NCI-H2107 treated with DMSO at 0.1 percent for 48 hours (cell line): ENCODE data around the gene CLEC2D.
"Not testable (repeated sequence)": the region's sequence is repeated elsewhere in the genome, so short reads cannot be mapped to it uniquely, and the experiment has no call there.

Source experiments
- DNase-seq: peaks from one replicate; lab custom pipeline; 2025; ENCODE audit not compliant: unreplicated experiment; lab: John Stamatoyannopoulos, UW

The CLEC2D gene

DNA sequence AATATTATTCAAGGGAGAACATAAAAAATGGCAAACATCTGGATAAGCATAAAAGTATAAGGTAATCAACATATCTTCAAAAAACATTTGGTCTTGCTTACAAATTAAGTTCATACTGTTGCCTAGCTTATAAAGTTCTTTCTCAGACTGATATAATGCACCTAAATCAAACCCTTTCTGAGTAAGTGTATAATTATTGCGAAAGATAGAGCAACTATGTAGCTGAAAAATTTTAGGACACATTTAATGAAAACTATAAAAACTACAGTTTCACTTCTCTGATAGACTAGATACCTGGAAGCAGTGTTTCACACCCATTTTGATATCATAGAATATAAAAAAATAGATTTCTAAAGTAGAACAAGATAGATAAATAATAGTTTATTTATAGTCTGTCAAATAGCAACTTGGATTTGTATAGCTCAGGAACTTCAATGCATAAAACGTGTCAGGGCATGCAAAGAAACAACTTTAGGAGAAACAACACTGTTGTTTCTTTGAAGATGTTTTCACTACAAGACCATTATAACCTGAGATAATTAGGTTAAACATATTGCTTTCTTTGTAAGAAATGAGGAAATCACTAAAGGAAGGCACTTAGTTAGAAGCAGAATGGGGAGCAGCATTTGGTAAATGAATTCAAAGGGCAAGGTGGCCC lies 55.8 kb downstream of the CLEC2D start:
- no peak for DNase-seq

- no peak for DNase-seq
Measured at GRCh38 chr12:9727813-9728212, 58.3 kb downstream of the CLEC2D start.

- DNase-seq = no peak
Measured at GRCh38 chr12:9729082-9729481, 59.6 kb downstream of the CLEC2D start.

GRCh38 chr12:9730011-9730410 lies 60.5 kb downstream of the CLEC2D start:
- no peak for DNase-seq

DNA sequence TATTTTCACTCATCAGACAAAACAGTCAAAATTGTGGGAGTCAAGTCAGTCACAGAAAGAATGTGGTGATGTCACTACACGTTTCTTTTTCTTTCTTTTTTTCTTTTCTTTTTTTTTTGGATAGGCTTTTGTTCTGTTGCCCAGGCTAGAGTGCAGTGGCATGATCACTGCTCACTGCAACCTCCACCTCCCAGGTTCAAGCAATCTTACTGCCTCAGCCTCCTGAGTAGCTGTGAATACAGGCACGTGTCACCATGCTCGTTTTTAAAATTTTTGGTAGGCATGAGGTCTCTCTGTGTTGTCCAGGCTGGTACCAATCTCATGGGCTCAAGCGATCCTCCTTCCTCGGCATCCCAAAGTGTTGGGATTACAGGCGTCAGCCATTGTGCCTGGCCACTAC lies 61.1 kb downstream of the CLEC2D start:
- no peak for DNase-seq

- no peak for DNase-seq
Measured at GRCh38 chr12:9731393-9731792, 61.9 kb downstream of the CLEC2D start.

DNA sequence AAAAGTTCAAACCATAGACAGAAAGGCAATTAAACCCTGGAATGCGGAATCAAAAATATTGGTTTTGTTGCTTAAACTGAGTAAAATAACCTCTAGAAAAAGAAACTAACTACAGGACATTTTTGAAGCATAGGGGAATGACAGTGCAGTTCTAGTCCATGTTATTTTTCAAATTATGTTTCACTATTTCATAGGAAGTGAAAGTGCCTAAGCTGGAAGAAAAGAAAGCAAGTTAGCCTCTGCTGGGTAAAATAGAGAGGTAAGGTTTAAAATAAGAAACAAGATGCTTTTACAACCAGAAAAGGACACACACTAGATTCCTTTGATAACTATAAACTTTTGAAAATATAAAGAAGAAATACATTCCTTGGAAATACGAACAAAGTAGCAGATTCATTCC lies 62.3 kb downstream of the CLEC2D start:
- no peak for DNase-seq

GRCh38 chr12:9732921-9733461 lies 63.5 kb downstream of the CLEC2D start, which contains the start of gene CLECL1:
TSS of gene CLECL1 (minus strand) at chr12:9733097.
- DNase-seq = no peak

DNA sequence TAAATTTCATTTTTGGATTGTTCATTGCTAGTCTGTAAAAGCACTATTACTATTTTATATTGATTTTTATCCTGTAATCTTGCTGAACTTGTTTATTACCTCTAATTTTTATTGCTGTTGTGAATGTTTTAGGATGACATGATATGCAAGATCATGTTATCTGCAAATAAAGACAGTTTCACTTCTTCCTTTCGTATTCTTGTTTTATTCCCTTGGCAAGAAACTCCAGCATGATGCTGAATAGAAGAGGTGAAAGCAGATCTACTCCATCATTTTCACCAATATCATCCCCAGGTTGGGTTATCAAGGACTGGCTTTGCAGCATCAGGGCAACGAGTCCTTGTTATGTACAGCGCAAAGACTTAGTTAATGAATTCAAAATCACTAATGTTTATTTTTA lies 66.1 kb downstream of the CLEC2D start:
- no peak for DNase-seq

DNA sequence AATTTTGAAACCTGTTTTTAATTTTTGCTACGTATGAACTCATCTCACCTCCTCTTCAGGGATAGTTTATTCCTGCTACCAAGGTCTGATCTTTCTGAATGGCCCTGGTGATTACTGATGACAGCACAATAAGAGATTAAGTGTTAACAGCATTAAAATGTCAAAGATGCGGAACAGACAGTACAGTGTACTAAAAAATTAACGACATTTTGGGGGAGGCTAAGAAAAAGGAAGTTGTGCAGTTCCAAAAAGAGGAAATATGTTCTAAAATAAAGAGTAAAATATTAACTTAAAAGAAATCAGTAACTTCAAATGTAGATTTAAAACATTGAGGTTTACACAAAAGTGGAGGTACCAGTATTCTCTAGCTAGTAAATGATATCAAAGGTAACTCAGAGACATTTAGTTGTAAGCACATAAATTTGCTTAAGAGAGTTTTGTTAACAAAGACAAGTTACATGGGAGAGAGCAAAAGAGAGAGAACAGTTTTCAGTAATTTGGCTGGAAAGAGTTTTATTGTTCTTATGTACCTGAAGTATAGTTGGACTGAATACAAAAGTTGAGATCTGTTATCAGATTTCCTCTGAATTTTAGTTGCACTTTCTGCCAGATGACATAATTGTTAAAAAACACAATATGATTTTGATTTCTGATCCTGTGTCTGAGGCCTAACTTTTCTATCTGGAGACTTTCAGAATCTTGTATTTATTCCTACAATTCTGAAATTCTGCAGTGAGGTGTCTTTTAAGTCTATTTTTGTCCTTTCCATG lies 67.6 kb downstream of the CLEC2D start:
- no peak for DNase-seq

GRCh38 chr12:9738905-9739304 lies 69.4 kb downstream of the CLEC2D start:
- DNase-seq = not testable (repeated sequence)

DNA sequence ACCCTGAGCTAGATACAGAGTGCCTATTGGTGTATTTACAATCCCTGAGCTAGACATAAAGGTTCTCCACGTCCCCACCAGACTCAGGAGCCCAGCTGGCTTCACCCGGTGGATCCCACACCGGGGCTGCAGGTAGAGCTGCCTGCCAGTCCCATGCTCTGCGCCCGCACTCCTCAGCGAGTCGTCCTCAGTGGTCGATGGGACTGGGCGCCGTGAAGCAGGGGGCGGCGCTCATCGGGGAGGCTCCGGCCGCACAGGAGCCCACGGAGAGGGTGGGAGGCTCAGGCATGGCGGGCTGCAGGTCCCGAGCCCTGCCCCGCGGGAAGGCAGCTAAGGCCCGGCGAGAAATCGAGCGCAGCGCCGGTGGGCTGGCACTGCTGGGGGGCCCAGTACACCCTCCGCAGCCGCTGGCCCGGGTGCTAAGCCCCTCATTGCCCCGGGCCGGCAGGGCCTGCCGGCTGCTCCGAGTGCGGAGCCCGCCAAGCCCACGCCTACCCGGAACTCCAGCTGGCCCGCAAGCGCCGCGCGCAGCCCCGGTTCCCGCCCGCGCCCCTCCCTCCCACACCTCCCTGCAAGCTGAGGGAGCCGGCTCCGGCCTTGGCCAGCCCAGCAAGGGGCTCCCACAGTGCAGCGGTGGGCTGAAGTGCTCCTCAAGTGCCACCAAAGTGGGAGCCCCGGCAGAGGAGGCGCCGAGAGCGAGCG lies 70.0 kb downstream of the CLEC2D start:
- not testable (repeated sequence) for DNase-seq

- no peak for DNase-seq
Measured at GRCh38 chr12:9740106-9740750, 70.7 kb downstream of the CLEC2D start.

DNA sequence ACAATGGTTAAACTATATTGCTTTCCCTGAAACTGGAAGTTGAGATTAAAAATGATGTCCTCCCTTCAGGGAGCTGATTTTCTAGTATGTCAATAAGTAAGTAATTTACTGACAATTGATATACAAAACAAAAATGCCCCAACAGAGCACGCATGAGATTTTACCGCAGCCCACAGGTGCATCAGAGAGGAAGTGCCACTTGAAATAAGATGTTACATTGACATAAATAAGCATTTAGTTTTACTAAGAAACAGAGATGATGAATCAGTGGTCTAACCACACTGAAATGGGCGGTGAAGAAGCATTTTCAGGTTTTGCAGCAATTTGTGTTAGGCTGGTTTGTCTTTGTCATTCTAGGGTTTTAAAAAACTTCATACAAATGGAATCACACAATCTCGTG lies 72.2 kb downstream of the CLEC2D start:
- no peak for DNase-seq

- no peak for DNase-seq
Measured at GRCh38 chr12:9742661-9743060, 73.1 kb downstream of the CLEC2D start.

DNA sequence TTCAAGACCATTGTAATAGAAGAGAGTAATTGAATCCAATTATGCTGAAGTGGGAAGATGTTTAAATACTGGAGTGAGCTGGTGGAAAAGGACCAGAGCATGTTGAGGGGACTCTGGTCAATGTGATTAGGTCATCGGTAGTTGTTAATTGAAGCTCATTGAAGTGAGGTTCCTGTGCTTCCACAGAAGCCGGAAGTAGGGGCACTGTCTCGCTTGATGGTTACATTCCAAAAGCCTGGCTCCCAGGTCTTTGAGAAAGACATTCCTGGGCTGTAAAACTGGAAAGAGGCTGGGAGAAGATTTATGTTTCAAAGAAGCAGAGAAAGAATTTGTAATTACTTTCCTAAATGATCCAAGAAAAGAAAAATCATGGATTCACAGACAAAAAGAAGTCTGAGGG lies 75.7 kb downstream of the CLEC2D start:
- no peak for DNase-seq
